Activated CD4-positive, alpha-beta T cell treated with anti-CD3 and anti-CD28 coated beads, Interleukin-2, amount 50 U/mL, for 4 hours (primary cell): ENCODE results near the gene SANBR.

Experiments used
- DNase-seq, 2 experiments: peaks; one replicate each; pipeline ENCODE4 v3.0.0-alpha.2; 2020

SANBR gene

DNA sequence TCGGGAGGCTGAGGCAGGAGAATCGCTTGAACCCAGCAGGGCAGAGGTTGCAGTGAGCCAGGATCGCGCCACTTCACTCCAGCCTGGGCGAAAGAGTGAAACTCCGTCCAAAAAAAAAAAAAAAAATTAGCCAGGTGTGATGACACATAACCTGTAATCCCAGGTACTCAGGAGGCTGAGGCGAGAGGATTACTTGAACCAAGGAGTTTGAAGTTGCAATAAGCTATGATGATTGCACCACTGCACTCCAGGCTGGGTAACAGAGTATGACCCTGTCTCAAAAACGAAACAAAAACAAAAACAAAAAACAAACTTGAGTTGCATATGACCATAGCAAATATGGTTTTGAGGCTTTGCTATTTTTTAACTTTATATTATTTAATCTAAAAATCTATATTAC is 25.8 kb downstream of the SANBR start:
- no peak for DNase-seq

DNA sequence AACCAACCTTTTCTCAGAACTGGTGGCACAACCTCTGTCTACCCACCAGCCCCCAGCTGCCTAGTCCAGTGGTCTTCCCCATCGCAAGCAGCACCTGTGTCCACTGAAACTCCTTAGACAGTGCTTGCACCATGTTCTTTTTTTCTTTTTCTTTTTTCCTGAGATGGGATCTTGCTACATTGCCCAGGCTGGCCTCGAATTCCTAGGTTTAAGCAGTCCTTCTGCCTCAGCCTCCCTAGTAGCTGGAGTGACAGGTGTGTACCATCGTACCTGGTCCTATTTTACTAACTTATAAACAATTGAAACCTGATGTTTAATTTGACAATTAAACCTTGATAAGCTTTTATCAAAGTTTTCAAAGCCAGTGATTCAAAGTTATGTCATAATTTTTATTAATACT is 30.8 kb downstream of the SANBR start:
- DNase-seq, result no peak

DNA sequence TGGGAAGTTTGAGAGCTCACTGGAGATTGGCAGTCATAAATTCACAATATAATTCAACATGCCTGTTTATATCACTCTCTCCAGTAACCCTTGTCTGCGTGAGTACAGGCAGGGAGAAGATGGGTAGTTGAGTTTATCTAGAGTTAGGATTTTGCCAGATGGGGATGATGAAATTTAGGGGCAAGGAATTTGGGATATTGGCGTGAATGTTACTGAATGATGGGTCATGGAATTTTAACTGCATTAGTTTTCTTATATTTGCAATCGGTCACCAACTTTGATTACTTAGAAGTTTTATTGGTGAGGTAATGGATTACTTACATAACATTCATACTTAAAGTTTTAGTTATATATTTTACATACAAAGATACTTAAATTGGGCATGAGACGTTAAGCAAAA is 35.1 kb downstream of the SANBR start:
- no peak for DNase-seq

DNA sequence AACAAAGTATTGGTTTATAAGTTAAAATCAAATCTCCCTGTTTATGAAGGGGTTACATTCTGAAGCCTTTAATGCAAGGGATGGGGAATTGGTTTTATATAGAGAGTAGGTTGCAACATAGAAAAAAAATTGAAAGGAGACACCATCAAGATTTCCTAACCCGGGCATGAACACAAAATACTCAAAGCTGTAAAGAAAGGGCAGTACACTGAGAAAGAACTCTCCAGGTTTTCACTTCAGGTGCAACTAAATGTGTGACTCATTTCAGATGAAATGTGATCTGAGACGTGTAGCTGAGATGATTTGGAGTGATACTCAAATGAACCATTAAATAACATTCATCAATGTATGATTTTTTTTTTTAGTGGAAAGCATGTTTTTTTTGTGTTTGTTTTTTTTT is 43.6 kb downstream of the SANBR start:
- DNase-seq, result no peak

DNA sequence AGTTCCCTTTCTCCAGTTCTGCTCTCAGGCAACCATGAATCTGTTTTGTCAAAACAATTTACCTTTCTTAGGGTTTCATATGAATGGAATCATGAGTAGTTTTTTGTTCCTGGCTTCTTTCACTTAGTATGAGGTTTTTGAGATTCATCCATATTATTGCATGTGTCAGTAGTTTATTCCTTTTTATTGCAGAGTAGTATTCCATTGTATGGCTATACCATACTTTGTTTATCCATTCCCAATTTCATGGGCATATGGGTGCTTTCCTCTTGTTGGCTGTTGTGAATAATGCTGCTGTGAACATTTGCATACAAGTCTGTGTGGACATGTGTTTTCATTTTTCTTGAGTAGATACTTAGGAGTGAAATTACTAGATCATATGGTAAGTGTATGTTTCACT is 46.0 kb downstream of the SANBR start:
- DNase-seq, result no peak

DNA sequence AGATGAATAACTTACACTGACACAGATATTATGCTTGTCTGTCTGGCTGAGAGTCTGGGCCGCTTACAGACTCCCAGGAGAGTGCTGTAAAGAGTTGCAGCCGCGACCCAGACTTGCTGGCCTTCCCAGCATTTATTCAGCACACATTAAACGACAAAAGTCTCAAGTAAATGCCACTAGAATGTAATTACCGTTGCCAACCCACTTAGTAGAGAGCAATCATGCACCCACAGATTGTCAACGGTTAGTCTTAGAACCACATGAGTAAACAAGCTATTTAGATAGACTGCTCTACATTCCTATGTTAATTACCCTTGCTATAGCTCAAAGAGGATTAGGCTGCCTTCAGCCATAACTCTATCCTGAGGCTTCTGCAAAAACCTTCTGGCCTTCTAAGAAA is 48.5 kb downstream of the SANBR start:
- no peak for DNase-seq
